AG10803 (cell line): ENCODE measurements around the gene OCSTAMP.

ENCODE experiments used
- DNase-seq: peaks from one replicate; pipeline ENCODE4 v3.0.0; 2010; ENCODE audit warnings: low read depth
- H3K4me3 ChIP-seq: 2 replicates; pipeline ENCODE4 v1.5.1; 2011; ENCODE audit warnings: mild to moderate bottlenecking, low read length, control low read depth
- TF ChIP-seq, protein P1 (sequence below): conservative IDR thresholded peaks from 2 replicates; pipeline ENCODE4 v1.5.1; 2011; ENCODE audit warnings: mild to moderate bottlenecking, low read length, control low read depth, inconsistent platforms

Gene OCSTAMP

DNA sequence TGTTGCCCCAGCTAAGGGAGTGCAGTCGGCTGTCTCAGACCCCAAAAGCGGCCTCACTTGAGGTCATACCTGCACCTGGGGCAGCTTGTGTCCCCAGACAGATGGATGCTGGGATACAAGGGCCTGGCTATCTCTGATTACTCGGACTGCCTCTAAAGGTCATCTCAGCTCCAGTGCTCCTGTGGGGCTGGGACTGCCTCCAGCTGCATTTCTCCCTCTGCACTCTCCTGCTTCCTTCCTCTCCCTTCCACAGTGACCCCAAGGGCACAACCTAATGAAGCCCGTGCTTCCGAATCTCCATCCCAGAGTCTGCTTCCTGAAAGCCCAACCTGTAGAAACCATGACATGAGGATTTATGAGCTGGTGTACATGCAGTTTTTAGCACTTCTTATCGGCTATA is 22.8 kb upstream of the OCSTAMP start:
- no peak overlapping the region for H3K4me3 ChIP-seq
- TF ChIP-seq, protein P1, sequence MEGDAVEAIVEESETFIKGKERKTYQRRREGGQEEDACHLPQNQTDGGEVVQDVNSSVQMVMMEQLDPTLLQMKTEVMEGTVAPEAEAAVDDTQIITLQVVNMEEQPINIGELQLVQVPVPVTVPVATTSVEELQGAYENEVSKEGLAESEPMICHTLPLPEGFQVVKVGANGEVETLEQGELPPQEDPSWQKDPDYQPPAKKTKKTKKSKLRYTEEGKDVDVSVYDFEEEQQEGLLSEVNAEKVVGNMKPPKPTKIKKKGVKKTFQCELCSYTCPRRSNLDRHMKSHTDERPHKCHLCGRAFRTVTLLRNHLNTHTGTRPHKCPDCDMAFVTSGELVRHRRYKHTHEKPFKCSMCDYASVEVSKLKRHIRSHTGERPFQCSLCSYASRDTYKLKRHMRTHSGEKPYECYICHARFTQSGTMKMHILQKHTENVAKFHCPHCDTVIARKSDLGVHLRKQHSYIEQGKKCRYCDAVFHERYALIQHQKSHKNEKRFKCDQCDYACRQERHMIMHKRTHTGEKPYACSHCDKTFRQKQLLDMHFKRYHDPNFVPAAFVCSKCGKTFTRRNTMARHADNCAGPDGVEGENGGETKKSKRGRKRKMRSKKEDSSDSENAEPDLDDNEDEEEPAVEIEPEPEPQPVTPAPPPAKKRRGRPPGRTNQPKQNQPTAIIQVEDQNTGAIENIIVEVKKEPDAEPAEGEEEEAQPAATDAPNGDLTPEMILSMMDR: no peak
- no peak for DNase-seq

DNA sequence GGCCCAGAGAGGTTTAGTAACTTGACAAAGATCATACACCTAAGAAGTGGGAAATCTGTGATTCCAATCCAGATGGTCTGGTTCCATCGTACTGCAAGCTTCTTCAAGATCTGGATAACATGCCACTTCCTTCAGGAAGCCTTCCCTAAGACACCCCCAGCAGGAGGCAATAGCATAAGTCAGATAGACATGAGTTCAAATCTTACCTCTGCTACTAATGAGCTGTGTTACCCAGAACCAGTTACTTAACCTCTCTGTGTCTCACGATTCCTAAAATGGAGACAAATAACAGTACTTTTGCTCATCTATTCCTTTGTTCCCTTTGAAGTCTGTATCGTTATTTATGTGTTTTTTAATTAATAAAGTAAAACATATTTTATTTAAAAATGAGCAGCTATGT is 22.3 kb upstream of the OCSTAMP start:
- no peak for DNase-seq

DNA sequence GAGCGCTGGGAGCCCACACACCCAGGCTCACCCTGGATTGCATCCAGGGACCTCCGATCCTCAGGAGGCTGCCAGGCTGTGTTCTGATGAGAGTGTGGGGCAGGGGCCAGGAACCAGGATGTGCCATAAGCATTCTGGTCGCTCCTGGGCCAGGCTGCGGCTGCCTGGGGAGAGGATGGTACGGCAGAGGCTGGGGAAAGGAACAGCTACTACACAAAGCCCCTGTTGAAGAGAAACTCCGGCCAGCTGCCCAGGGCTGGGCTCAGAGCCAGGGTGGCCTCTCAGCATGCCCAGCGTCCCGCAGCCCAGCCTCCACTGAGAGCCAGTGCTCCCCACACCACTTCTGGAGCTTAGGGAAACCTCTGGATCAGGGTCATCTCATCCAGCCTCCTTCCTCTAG is 21.7 kb upstream of the OCSTAMP start:
- TF ChIP-seq, protein P1: no peak
- H3K4me3 ChIP-seq: no peak overlapping the region
- no peak for DNase-seq

More for the DNA sequence above, 22.3 kb upstream of the OCSTAMP start:
- TF ChIP-seq, protein P1: no peak
- no peak overlapping the region for H3K4me3 ChIP-seq

DNA sequence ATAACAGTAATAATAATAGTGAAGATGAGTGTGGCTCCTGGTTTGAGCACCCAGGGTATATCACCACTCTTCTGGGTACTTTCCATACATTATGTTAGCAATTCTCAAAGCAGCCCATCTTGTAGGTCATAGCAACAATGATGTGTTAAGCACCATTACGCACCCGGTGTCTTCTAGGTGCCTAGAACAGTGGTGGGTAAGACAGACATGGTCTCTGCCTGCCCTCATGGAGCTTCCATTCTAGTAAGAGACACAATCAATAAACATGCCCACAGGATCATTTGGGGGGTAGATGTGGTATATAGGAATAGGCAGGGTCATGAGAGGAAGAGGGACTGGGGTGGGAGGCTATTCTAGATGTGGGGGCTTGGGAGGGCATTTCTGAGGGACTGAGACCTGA is 21.0 kb upstream of the OCSTAMP start:
- no peak overlapping the region for H3K4me3 ChIP-seq
- TF ChIP-seq, protein P1: no peak
- DNase-seq: no peak

DNA sequence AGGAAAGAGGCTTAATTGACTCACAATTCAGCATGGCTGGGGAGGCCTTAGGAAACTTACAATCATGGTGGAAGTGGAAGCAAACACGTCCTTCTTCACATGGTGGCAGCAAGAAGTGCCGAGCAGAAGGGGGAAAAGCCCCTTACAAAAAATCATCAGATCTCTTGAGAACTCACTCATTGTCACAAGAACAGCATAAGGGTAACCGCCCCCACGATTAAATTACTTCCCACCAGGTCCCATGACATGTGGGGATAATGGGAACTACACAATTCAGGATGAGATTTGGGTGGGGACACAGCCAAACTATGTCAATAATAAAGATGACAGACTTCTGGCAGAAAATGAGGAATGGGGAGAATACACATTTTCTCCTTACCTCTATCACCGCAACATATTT is 20.5 kb upstream of the OCSTAMP start:
- H3K4me3 ChIP-seq: no peak overlapping the region
- TF ChIP-seq, protein P1: no peak
- no peak for DNase-seq

DNA sequence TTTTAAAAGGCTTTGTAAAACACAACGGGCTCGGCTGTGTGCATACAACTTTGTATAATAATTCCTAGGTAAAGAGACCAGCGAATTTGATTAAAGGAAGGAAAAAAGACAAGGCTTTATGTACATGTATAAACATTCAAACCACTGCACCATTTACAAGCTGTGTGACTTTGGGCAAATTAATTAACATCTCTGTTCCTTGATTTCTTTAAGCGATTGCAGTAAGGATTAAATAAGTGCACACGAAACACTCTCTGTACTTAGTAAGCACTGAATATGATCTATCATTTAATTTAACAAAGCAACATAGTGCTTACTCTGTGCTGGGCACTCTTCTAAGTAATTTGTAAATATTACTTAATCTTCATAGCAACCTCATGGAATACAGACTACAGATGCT is 19.5 kb upstream of the OCSTAMP start:
- no peak for DNase-seq
- no peak overlapping the region for H3K4me3 ChIP-seq
- TF ChIP-seq, protein P1: no peak

DNA sequence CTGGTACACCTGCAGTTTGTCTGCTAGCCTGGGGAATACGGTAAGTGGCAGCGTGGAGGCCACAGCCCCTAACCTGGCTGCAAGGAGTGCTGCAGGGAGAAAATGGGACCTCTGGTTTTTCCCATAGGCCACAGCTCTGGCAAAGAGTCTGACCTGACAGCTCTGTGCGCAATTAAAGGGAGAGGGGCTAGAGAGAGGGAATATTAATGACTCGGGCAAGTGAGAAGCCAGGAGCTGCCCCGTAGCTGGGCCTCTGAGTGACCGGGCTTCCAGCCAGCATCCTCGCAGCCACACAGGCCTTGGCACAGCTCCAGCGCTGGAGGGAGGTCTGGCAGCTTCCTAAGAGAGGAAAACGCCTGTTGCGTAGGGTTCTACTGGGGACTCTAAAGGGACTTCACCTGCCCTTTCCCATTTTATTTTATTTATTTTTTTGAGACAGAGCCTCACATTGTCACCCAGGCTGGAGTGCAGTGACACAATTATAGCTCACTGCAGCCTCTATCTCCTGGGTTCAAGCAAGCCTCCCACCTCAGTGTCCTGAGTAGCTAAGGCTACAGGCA is 18.2 kb upstream of the OCSTAMP start:
- TF ChIP-seq, protein P1: no peak
- no peak overlapping the region for H3K4me3 ChIP-seq
- peak; percentile 63 for DNase-seq
